GM21423 (cell line): ENCODE results near the gene RPH3AL.
A peak's percentile ranks its signal among the peaks of the same experiment; 100 is the strongest.

Experiments
- ATAC-seq: cut with Tn5 transposase; IDR thresholded peaks from one replicate; pipeline ENCODE4 v1.9.1; 2021; ENCODE audit warnings: mild to moderate bottlenecking, moderate library complexity; ENCODE audit not compliant: unreplicated experiment

RPH3AL gene

DNA sequence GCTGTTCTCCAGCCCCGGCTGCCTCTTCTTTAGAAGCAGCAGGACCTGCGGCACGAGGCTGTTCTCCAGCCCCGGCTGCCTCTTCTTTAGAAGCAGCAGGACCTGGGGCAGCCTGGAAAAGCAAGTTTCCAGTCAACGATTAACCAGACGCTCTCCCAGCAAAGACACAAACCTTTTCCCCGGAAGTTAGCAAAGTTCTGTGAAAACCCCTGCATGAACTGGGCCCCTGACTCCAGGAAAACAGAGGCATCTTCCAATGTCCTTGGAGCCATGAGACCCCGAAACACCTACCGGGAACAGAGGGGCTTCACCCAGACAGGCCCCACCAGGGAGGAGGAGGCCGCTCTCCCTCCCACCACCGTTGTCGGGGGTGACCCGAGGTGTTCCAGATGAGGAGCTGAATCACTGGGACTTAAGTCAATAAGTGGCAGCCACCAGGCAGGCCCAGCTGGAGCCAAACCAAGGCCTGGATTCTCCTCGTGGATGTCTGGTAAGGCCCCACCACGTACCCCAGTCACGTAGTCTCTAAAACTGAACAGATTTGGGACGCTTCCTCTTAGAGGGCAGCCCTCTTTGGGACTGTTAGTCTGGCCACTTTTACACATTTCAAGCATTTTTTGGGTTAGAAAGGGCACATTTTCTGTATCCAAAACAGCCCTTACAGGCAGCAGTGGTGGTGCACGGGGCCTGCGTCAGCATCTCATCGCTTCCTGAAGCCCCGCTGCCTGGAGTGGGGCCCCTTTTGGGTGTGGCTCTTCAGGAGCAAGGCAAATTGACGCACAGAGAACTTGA lies at the start of gene RPH3AL:
TSS of gene RPH3AL (minus strand) at position 387 of the 792 bp plus-strand sequence. CDS start 25,264 bp downstream, outside the sequence.
- no peak for ATAC-seq

DNA sequence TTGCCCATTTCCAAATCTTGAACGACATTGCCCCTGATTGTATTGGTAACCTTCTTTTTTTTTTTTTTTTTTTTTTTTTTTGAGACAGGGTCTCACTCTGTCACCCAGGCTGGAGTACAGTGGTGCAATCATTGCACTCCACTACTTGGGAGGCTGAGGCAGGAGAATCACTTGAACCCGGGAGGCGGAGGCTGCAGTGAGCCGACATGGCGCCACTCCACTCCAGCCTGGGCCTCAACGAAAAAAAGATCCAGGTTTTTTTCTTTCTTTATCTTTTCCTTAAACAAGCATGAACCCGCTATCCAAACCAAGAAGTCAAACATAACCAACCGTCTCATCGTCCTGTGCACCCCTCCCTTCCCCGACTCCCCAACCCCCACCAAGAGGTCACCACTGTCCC lies 47.6 kb upstream of the RPH3AL start:
- no peak for ATAC-seq

DNA sequence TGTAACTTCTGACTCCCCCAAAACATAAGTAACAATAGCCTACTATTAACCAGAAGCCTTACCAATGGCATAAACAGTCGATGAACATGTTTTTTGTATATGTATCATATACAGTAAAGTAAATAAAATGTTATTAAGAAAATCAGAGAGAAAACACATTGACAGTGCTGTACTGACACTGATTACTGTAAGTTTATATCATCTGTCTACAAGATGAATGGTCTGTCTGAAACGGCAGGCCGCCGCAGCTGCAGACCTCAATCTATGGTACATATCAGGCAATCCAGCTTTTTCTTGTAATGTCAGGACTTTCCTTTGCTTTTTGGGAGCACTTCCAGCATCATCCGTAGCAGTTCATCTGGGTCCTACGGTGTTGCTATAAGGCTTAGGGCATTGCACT lies 44.2 kb upstream of the RPH3AL start:
- ATAC-seq = no peak

DNA sequence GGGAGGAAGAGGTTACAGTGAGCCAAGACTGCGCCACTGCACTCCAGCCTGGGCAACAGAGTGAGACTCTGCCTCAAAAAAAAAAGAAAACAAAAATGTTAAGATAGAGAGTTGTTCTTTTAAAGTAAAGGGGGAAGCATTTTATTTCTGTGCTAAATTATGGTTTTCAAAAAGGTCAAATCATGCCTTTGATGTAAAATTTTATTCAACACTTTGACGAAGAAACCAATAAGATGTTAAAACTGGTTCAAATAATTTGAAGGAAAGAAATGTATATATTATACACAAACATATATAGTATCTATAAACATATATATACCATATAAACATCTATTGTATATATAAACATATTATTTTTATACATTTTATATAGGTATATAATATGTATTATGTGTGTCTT lies 43.4 kb upstream of the RPH3AL start:
- ATAC-seq = no peak

- no peak for ATAC-seq
These were observed 42.6 kb upstream of the RPH3AL start for GRCh38 chr17:395179-395578.

DNA sequence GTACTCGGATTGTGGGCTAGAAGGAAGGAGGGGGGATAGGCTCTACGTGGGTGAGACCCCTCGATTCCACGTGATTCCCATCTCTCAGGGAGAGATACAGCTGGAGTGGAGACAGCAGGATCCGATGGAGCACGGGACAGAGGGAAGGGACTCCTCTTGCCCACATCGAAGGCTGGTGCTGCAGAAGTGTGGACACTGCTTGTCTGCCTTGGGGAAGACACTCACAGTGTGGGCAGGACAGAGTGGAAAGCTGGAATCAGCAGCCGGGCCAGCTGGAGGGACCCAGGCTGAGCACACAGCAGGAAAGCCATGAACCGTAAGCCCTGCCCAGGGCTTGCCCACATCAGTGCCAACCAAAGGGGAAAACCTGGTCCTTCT lies 42.1 kb upstream of the RPH3AL start:
- ATAC-seq = no peak

DNA sequence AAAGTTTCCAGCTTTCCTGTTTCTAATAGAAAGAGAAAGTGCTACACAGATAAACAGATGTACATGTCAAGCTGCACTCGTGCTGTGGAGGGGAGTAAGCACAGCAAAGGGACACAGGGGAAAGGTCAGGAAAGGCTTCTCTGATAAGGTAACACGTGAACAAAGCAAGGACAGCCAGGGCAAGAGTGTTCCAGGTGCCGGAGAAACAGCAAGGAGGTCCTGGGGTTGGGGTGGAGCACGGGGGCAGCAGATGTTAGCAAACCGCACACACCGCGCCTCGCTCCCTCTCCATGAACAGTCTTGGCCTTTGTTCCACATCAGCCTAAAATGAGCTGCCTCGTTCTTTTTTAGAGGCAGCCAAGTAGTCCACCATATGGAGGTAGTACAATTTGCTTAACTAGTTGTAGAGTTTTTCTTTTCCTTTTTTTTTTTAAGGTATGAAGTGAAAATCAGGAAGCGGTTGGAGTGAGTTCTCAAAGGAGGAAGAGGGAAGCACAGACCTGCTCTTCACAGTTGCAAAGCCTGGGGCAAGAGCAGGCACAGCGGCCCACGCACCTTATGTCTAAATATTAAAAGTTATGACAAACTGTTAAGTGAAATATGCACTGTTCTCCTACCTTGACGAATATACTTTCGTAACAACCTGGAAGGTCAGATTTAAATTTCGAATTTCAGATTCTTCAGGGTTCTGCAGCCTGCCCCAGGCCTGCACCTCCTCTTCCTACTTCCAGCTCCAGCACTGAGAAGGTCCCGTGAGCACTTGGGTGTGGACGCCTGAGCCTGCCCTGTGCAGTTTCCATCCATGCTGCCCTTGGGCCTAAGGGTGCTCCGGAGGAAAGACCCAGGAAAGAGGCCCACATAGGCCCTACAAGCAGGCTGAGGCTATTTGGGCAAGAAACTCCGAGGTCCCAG lies 41.5 kb upstream of the RPH3AL start:
- ATAC-seq = no peak

DNA sequence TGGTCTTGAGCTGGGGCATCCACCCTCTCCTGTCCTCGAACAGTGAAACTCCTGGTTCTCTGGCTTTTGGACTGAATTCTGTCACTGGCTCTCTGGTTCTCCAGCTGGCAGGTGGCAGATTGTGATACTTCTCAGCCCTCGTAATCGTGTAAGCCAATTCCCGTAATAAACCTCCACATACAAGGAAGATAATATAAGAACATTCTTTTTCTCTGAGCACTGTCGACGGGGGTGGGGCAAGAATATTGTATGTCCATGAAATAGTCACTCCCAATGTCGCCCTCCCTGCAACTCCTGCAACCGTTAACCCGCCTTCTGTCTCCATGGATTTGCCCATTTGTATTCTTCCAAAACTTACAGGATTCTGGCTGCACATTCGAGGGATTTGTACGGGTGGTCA lies 39.2 kb upstream of the RPH3AL start:
- ATAC-seq = no peak

- ATAC-seq = no peak
These were observed 37.4 kb upstream of the RPH3AL start for GRCh38 chr17:390025-390424.

DNA sequence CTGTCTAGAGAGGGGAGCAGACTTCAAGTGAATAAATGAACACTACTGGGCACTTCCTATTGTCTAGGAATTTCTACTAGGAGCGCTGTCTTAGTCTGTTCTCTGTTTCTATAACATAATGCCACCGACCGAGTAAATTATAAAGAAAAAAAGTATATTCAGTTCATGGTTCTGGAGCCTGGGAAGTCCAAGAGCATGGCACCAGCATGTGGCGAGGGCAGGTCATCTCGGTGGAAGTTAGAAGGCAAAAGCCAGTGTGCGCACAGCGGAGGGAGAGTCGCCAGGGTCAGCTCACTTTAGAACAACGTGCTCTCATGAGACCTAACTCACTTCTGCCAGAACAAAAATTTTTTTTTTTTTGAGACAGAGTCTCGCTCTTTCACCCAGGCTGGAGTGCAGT lies 35.5 kb upstream of the RPH3AL start:
- no peak for ATAC-seq

- ATAC-seq = peak; percentile 61
These were observed 33.7 kb upstream of the RPH3AL start for GRCh38 chr17:386141-386876.

DNA sequence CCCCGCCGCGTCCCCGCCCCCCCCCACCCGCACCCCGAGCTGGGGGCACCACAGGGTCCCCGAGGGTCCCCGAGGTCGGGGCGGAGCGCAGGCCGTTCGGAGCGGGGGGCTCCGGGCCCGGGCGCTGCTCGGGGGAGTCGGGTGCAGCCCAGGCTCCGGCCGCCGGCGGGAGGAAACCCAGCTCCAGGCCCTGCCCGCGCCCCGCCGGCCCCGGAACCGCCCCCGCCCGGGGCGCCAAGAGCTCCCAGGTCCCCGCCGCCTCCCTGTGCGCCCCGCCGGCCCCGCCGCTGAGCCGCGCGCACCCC lies 33.2 kb upstream of the RPH3AL start:
- peak; percentile 47 for ATAC-seq

DNA sequence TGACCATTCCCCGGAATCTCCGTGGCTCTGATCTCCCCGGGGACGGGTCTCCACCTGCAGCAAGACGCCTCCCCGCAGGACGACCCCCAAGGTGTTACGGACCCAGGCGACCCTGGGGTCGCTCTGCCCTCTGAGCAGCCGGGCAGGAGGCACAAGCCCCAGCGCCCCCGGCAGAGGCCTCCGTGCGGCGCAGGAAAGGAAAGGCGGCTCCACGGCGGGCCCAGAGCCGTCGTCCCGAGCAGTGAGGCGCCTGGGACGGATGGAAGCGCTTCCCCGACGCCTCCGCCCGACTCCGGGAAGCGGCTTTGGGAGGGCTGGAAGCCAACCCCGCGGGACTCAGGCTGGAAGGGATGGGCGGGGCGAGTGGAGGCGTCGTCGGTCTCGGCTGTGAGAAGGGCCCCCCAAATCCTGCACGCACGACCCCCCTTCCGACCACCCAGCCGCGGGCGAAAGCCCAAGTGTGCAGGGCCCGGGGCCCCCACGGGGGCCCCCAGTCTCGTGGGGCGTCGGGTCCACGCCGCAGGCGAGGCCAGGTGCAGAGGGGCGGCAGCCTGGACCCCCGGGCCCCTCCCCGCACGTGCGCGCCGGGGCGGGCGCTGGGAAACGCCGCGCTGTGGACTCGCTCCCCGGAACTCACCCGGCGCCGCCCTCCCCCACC lies 32.7 kb upstream of the RPH3AL start:
- ATAC-seq = peak; percentile 24

DNA sequence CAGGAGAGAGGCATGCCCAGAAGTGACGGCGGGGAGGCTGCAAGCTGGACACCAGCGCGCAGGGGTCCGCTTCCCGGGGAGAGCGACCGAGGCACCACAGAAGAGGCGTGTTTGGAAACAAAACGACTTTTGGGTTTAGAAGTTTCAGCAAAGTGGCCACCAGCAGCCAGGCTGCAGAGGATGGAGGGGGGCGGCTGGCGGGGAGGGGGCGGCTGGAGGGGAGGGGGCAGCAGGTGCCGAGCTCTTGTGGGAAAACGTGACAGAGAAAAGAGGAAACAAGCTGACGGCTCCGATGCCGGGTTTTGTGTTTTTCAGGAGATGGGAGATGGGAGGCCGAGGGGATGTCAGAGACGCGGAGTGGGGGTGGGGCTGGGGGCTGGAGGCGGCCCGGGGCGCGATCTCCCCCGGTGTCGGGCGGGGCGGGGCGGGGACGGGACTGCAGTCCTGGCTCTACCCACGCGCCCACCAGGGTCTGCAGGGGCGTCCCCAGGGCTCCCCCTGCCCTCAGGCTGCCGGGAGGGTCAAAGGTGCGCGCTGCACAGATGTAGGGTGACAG lies 32.1 kb upstream of the RPH3AL start:
- ATAC-seq = no peak

- ATAC-seq = no peak
These were observed 31.4 kb upstream of the RPH3AL start for GRCh38 chr17:383771-384621.

DNA sequence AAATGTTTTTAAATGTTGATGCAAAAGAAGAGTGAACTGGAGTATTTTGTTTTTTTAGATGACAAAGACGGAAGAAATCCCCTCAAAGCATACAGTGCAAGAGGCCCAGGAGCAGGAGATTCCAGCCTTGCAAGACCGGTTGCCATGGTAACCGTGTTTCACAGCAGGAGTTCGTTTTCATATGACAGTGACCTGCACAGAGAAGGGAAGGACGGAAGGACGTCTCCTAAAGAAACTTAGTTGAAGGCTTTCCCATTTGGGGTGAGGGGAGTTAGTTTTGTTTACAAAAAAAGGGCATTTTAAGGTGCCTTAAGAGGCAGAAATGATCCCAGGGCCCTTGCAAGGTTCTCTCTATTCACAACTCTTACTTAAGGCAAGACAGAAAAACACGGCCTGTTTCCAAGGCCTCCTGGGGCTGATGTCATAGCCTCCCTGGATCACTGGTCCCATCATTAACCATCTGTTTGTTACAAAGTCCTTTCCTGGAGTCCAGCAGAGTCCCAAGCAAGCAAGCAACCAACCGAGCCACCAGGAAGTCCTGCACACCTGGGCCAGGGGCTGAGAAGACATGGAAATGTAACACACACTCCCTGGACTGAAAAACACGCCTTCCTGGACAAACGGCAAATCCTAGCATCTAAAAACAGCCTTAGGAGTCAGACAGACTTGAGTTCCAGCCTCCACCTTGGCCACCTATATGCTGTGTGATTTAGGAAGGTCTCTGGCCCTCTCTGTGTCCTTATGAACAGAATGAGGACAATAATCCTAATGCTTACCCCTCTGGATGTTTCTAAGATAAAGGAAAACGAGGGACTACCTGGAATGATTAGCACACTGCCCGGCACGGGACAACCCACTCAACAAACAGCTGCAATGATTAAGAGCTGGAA lies 30.3 kb upstream of the RPH3AL start:
- ATAC-seq = no peak

DNA sequence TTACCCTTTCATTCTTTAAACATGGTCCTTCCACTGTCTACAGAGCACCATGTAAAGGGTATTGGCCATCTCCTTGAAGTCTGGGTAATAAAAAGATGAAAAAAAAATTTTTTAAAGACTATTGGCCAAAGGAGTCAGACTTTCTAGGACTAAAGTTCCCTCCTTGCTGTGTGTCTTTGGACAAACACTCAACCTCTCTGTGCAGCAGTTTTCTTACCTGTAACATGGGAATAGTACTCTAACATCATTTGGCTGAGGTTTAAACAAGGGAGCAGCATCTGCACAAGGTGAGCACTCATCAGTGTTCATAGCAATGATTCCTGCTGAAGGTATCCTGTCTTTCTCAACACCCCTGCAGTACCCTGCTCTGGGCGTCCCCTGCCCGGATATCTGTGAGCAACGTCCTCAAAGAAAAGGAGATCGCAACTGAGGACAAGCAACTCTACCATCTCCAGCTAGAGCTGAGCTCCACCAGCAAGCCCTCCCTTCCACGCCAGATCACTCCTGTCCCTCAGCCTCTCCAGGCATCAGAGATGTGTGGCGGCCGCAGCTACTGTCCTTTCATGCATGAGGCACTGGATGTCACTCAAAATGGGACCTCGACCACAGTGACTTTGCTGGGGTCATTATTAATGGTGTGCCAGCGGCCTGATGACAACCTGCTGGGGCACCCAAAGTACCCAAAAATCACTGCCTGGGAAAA lies 29.5 kb upstream of the RPH3AL start:
- no peak for ATAC-seq

GRCh38 chr17:381516-381915 lies 28.9 kb upstream of the RPH3AL start:
- ATAC-seq = no peak
